Cardiac muscle cell (in vitro differentiated cells and primary cell): Measurements from ENCODE around the gene DLGAP4. TPM values are rescaled to one million over a fixed set of nuclear protein-coding genes. Genes with fewer than 3 reads are reported as not detected.
A peak's percentile ranks its signal among the peaks of the same experiment; 100 is the strongest.

ENCODE experiments used
- DNase-seq, 2 donors: peaks; one replicate each; pipeline versions ENCODE4 v3.0.0 to v3.0.0-alpha.2; 2010 to 2017; ENCODE audit warnings: low read depth in 1 of 2, low spot score in 1 of 2
- H3K27ac ChIP-seq: fragments of 200-600 bp; sonication (generic); 2 replicates; pipeline ENCODE4 v1.5.1; 2016
- H3K27me3 ChIP-seq: fragments of 200-600 bp; sonication (generic); 2 replicates; pipeline ENCODE4 v1.6.0; 2016; ENCODE audit warnings: control low read depth
- H3K36me3 ChIP-seq: fragments of 200-600 bp; sonication (generic); 2 replicates; pipeline ENCODE4 v1.5.1; 2016; ENCODE audit warnings: control low read depth
- H3K4me1 ChIP-seq: fragments of 200-600 bp; sonication (generic); 2 replicates; pipeline ENCODE4 v1.8.1; 2017; ENCODE audit warnings: low read depth, mild to moderate bottlenecking, mixed run types
- H3K4me3 ChIP-seq: fragments of 200-600 bp; sonication (generic); 2 replicates; pipeline ENCODE4 v1.5.1; 2016; ENCODE audit warnings: mild to moderate bottlenecking
- H3K9me3 ChIP-seq: fragments of 200-600 bp; sonication (generic); 2 replicates; pipeline ENCODE4 v1.5.1; 2017; ENCODE audit warnings: low read depth, mild to moderate bottlenecking, control low read depth
- polyA plus RNA-seq: library from polyadenylated mRNA; unstranded; fragments of >200 nt; fragmentation: Nextera tagmentation; extraction: Ambion mirVana; gene quantifications from 2 replicates; pipeline ENCODE4 v1.2.1, GENCODE V29; 2016
- total RNA-seq: library from RNA; depleted of rRNA; stranded (reverse); fragments of >200 nt; gene quantifications from 2 replicates; pipeline ENCODE4 v1.2.3, GENCODE V29; 2016
- TF ChIP-seq, protein P1 (sequence below): IDR thresholded peaks from 2 replicates; pipeline ENCODE4 v1.5.1; 2012; ENCODE audit warnings: low read depth, mild to moderate bottlenecking, low read length

Gene DLGAP4
- total and polyA plus RNA-seq, 2 experiments from 2014 or later = 45.7 to 51.6 TPM

DNA sequence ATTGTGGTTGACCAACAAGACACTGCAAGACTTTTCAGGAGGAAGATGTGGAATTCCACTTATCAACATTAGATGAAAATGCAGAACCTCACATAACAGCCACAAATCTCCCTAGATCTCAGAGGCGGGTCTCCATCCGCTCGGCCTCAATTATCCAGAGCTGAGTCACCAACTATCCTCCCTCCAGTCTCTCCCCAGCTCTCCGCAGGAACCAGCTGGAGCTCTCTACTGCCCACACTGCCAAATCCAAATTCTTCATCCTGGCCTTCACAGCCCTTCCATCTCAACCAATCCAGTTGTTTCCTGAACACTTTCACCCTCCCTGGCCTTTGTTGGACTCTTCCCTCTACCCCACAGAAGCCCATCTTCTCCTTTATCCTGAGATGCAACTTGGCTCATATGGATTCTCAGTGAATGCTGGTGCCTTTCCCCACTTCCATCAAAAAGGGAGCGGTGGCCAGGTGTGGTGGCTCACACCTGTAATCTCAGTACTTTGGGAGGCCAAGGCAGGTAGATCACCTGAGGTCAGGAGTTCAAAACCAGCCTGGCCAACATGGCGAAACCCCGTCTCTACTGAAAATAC is 263.8 kb downstream of the DLGAP4 start:
- no peaks in the 10 kb centered on the region for H3K27me3 ChIP-seq
- no peaks in the 10 kb centered on the region for H3K36me3 ChIP-seq
- no peak overlapping the region for H3K27ac ChIP-seq
- peaks cover 19% of the 10 kb centered on the region for H3K4me1 ChIP-seq
- TF ChIP-seq, protein P1, sequence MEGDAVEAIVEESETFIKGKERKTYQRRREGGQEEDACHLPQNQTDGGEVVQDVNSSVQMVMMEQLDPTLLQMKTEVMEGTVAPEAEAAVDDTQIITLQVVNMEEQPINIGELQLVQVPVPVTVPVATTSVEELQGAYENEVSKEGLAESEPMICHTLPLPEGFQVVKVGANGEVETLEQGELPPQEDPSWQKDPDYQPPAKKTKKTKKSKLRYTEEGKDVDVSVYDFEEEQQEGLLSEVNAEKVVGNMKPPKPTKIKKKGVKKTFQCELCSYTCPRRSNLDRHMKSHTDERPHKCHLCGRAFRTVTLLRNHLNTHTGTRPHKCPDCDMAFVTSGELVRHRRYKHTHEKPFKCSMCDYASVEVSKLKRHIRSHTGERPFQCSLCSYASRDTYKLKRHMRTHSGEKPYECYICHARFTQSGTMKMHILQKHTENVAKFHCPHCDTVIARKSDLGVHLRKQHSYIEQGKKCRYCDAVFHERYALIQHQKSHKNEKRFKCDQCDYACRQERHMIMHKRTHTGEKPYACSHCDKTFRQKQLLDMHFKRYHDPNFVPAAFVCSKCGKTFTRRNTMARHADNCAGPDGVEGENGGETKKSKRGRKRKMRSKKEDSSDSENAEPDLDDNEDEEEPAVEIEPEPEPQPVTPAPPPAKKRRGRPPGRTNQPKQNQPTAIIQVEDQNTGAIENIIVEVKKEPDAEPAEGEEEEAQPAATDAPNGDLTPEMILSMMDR = no peak
- H3K9me3 ChIP-seq = no peaks in the 10 kb centered on the region
- DNase-seq = peak in 1 of 2 donors; percentile 73
- H3K4me3 ChIP-seq = no peak overlapping the region

DNA sequence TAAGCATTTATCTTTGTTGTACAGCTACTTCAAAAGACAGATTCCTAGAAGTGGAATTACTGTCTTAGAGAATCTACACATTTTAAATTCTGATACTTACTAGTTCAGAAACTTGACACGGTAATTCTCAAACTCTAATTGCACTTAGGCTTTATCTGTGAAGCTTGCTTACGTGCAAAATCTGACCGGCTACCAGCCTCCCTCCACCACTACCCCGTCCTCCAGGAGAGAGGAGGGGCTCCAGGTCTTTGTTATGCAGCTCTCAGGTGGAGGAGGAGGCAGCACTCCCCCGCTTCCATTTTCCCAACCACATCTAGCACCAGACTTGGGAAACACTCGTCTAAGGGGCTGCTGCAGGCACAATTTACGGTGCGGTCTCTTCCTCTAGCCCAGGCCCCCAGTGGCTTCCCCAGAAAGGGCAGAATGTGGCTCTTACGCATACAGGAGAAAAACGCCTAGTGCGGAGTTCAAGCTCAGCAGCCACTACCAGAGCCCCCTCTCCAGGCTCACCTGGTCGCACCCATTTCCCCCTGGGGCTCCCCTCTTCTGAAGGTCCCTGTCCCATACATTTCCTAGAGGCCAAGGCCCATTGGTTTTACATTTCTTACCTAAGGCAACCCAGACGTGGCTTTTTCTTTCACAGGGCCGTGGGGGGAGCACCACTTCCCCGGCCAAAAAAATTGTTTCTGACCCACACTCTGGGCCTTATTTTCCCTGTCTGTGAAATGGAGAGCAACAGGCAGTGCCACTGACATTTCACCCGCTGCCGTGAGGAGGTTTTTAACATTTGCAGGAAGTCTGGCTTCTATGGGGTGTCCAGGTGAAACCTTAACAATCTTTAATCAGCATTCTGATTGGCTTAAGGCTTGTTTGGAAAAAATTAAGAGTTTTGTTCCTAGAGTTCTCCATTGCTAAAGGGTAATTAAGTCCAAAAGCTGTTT is 265.7 kb downstream of the DLGAP4 start:
- Histone ChIP-seq H3K9me3 (no peaks in the 10 kb centered on the region), H3K27me3 (no peaks in the 10 kb centered on the region), H3K4me1 (peaks cover 29% of the 10 kb centered on the region), H3K4me3 (peak overlapping the region; percentile 31), H3K27ac (peak overlapping the region; percentile 96), H3K36me3 (no peaks in the 10 kb centered on the region)
- TF ChIP-seq, protein P1 = no peak
- peak in 1 of 2 donors; percentile 78 for DNase-seq

DNA sequence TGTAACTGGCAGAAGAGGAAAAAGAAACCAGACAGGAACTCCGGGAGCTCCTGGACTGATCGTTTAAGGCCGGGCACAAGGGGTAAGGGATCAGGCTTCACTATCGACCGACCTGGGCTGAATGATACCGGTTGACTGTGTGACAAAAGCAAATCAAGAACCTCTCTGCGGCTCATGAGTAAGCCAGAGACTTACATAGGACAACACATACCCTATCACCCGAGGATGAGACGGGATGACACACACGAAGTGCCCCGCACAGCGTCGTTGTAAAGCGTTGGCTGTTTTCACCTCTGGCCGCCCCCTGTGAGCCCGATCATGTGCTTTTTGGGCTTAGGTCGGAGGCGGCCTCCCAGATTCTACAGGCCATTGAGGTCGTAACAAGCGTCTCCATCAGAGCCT is 266.6 kb downstream of the DLGAP4 start:
- Histone ChIP-seq H3K9me3 (no peaks in the 10 kb centered on the region), H3K4me1 (peaks cover 29% of the 10 kb centered on the region), H3K36me3 (no peaks in the 10 kb centered on the region), H3K4me3 (peak overlapping the region; percentile 31), H3K27ac (peak overlapping the region; percentile 96), H3K27me3 (no peaks in the 10 kb centered on the region)
- TF ChIP-seq, protein P1 = no peak
- DNase-seq = peak; percentile 28 to 36

DNA sequence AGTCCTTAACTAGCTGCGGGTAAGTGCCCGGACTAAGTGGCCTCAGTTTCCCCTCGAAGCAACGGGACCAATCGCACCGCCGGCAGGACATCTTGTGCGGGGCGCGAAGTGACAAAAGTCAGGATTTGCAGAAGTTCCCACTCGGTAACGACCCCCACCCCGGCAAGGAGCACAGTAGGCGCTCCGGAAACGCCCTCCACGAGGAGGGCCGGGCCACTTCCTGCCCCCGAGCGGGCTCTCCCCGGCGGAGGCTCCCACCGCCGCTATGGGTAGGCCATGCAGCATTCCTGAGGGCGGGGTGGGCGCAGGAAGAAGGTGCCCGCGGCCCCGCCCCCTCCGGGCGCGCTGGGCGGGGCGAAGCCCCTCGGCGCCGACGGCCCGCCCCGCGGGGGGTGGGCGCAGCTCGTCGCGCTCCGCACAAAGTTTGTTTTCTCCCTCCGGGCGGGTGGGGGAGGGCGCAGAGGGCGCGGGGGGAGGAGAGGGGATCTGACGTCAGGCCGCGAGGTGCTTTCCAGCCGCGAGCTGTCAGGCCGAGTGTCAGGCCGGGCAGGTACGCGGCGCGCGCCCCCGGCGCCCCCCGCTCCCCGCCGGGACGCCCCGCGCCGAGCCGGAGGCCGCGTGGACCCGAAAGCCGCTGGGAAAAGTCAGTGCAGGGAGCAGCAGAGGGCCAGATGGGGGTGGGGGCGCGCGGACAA is 267.1 kb downstream of the DLGAP4 start, which contains the start of gene TGIF2:
TGIF2 (plus strand) TSS at position 495 of the 695 bp plus-strand sequence. CDS start 5,178 bp downstream, outside the sequence.
- H3K9me3 ChIP-seq = no peaks in the 10 kb centered on the region
- H3K27ac ChIP-seq = peak within 1 kb of the TSS; percentile 96
- peaks cover 29% of the 10 kb centered on the region for H3K4me1 ChIP-seq
- no peaks in the 10 kb centered on the region for H3K36me3 ChIP-seq
- TF ChIP-seq, protein P1 = no peak
- H3K27me3 ChIP-seq = no peaks in the 10 kb centered on the region
- H3K4me3 ChIP-seq = peak within 1 kb of the TSS; percentile 96
- DNase-seq = peak; percentile 93 to 98

DNA sequence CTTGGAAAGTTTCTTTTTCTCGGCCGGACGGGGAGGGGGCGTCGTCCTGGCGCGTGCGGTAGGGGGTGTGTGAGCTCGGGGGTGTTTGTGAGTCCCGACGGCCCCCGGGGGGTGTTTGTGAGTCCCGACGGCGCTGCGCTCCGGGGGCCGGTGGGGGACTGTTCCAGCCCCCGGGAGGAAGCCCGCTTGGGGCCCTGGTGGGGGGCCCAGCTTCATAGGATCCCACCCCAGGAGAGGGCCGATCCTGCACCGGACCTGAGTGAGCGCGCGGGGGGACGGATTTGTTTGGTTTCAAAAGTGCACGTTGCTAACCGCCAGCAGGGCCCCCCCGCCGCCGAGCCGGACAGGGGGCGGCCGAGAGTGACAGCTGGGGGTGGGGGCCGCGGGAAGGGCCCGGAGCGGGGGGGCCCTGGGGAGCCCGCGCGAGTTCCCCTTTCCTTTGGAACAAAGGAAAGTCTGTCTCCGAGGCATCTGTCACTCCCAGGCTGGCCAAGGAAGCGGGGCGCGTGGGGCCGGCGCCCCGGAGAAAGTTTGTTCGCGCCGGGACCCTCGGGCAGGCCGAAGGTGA is 267.7 kb downstream of the DLGAP4 start:
- peak overlapping the region; percentile 94 for H3K27ac ChIP-seq
- DNase-seq = no peak

More for the DNA sequence above, 267.7 kb downstream of the DLGAP4 start:
- Histone ChIP-seq H3K27me3 (no peaks in the 10 kb centered on the region), H3K36me3 (peaks cover under 1% of the 10 kb centered on the region), H3K9me3 (no peaks in the 10 kb centered on the region), H3K4me1 (peaks cover 29% of the 10 kb centered on the region), H3K4me3 (peak overlapping the region; percentile 96)
- TF ChIP-seq, protein P1 = no peak
